ENCODE data around the gene PREX1.
"Not testable (repeated sequence)": the region's sequence is repeated elsewhere in the genome, so short reads cannot be mapped to it uniquely, and the experiment has no call there.

The PREX1 gene

DNA sequence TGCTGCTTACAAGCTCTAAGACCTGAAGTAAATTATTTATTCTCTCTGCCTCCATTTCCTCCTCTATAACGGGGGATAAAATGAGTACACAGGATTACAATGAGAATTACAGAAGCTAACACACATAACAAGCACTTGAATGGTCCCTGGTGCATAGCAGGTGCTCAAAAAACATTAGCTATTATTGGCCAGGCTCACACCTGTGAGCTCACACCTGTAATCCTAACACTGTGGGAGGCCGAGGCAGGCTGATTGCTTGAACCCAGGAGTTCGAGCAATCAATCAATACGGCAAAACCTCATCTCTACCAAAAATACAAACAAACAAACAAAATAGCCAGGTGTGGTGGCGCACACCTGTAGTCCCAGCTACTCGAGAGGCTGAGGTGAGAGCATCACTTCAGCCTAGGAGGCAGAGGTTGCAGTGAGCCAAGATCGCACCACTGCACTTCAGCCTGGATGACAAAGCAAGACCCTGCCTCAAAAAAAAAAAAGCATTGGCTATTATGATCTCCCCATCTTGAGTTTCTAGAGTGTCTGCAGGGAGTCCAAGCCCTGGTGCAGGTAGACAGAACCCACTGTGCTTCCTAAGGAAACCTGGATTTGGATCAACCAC, 68.1 kb downstream of the PREX1 start:
- no peak overlapping the region for H3K4me3 ChIP-seq (ENCODE audit: low read depth, low read length)
- no peaks in the 10 kb centered on the region for H3K27me3 ChIP-seq (replicated peaks)
- DNase-seq = no peak
- TF ChIP-seq, protein P1, sequence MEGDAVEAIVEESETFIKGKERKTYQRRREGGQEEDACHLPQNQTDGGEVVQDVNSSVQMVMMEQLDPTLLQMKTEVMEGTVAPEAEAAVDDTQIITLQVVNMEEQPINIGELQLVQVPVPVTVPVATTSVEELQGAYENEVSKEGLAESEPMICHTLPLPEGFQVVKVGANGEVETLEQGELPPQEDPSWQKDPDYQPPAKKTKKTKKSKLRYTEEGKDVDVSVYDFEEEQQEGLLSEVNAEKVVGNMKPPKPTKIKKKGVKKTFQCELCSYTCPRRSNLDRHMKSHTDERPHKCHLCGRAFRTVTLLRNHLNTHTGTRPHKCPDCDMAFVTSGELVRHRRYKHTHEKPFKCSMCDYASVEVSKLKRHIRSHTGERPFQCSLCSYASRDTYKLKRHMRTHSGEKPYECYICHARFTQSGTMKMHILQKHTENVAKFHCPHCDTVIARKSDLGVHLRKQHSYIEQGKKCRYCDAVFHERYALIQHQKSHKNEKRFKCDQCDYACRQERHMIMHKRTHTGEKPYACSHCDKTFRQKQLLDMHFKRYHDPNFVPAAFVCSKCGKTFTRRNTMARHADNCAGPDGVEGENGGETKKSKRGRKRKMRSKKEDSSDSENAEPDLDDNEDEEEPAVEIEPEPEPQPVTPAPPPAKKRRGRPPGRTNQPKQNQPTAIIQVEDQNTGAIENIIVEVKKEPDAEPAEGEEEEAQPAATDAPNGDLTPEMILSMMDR (IDR thresholded peaks at IDR 0.05; ENCODE audit: low read depth, low read length, missing control alignments) = no peak
- no peaks in the 10 kb centered on the region for H3K36me3 ChIP-seq (replicated peaks)
- no peak overlapping the region for H3K27ac ChIP-seq
- in situ Hi-C loops (cut with HindIII; ENCODE audit: low pct_ligation_motif_present, low sequenced_read_pairs) = no loop called here

DNA sequence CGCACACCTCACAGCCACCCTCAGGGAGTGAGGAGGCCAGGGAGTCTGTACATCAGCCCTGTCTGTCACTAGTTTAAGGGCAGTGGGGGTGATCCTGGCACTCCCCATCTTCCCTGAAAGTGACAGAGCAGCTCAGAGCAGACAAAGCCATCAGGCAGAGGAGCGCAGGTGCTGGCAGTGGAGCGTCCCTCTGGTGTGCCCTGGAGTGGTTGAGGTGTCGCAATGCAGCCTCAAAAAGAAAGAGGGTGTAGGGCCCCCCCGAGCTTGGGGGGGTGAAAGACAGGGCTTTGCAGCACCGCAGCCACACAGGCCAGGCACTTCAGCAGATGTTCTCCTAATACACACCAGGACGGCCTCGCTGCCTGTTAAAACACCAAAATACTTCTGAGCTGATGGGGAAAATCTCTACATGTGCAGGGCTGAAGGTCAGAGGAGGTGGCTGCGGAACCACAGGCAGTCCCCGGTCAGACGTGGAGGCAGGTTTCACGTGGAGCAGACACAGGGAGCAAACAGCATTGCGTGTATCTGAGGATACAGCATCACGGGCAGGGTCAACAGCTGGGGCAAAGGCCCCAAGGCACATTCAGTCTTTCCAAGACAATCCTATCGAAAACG, 69.5 kb downstream of the PREX1 start:
- in situ Hi-C loops (cut with HindIII; ENCODE audit: low pct_ligation_motif_present, low sequenced_read_pairs) = no loop called here
- Histone ChIP-seq H3K27ac (no peak overlapping the region), H3K36me3 (replicated peaks) (no peaks in the 10 kb centered on the region), H3K4me3 (ENCODE audit: low read depth, low read length) (no peak overlapping the region), H3K27me3 (replicated peaks) (no peaks in the 10 kb centered on the region)
- TF ChIP-seq, protein P1 (IDR thresholded peaks at IDR 0.05; ENCODE audit: low read depth, low read length, missing control alignments) = no peak
- no peak for DNase-seq

DNA sequence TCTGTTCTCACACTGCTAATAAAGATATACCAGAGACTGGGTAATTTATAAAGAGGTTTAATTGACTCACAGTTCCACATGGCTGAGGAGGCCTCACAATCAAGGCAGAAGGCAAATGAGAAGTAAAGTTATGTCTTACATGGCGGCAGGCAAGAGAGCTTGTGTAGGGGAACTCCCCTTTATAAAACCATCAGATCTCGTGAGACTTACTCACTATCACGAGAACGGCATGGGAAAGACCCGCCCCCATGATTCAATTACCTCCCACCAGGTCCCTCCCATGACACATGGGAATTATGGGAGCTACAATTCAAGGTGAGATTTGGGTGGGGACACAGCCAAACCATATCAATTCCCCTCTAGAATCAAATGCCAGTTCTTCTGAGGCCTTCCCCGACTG, 71.0 kb downstream of the PREX1 start:
- H3K27me3 ChIP-seq (replicated peaks); H3K4me3 ChIP-seq (ENCODE audit: low read depth, low read length); DNase-seq; H3K27ac ChIP-seq; in situ Hi-C loops (cut with HindIII; ENCODE audit: low pct_ligation_motif_present, low sequenced_read_pairs); H3K36me3 ChIP-seq (replicated peaks): not testable (repeated sequence)

DNA sequence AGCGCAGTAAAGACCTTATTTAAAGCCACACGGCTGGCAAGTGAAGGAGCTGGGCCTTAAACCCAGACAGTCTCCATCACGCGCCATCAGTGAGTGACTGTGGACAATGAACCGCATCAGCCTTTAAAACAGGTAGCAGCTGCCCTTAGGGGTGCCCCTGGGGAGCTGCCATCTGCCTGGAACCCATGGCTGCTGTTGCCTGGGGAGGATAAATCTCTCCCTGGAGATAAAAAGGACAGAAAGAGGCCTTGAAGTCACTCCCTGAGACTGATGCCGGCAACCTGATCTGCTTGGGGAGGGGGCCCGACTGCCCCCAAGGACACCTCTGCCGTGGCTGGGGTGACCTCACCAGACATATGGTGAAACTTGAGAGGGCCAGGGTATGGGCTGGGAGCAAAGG, 73.5 kb downstream of the PREX1 start:
- no peaks in the 10 kb centered on the region for H3K36me3 ChIP-seq (replicated peaks)
- DNase-seq = no peak
- no peak overlapping the region for H3K4me3 ChIP-seq (ENCODE audit: low read depth, low read length)
- TF ChIP-seq, protein P1 (IDR thresholded peaks at IDR 0.05; ENCODE audit: low read depth, low read length, missing control alignments) = no peak
- in situ Hi-C loops (cut with HindIII; ENCODE audit: low pct_ligation_motif_present, low sequenced_read_pairs) = no loop called here
- H3K27ac ChIP-seq = no peak overlapping the region
- H3K27me3 ChIP-seq (replicated peaks) = no peaks in the 10 kb centered on the region

DNA sequence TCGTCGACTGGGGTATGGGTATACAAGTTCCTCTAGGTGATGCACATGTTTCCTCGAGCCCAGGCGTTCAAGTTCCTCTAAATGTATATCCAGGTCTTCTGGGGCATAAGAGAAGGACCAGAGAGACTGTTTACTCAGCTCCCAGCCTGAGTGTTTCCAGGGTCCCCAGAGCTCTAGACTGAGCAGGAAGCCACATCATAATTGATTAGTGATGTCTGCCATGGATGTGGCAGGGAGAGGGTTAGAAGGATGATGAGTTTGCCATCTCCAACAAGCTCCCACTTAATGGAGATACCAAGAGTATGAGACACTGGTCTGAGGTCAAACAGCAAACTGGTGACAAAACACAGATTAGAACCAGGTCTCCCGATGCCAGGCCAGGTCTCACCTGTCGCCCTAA, 74.8 kb downstream of the PREX1 start:
- Histone ChIP-seq H3K27me3 (replicated peaks) (no peaks in the 10 kb centered on the region), H3K4me3 (ENCODE audit: low read depth, low read length) (no peak overlapping the region), H3K27ac (no peak overlapping the region), H3K36me3 (replicated peaks) (no peaks in the 10 kb centered on the region)
- TF ChIP-seq, protein P1 (IDR thresholded peaks at IDR 0.05; ENCODE audit: low read depth, low read length, missing control alignments) = no peak
- in situ Hi-C loops (cut with HindIII; ENCODE audit: low pct_ligation_motif_present, low sequenced_read_pairs) = no loop called here
- DNase-seq = no peak

DNA sequence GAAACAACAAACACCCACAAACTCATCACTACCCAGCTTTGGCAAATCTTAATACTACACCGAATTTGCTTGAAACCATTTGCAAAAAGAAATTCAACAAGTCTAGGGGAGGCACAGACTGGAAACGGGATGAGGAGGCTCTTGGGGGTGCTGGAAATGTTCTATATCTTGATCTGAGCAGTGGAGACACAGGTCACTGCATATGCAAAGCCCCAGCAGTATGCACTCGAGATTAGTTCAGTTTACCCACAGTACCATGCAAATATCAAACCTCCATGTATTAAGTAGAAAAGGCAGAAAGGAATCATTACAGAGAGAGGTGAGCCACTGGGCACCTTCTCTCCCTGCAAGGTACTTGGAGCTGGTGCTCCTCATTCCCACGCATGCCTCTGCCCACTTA, 75.9 kb downstream of the PREX1 start:
- TF ChIP-seq, protein P1 (IDR thresholded peaks at IDR 0.05; ENCODE audit: low read depth, low read length, missing control alignments) = no peak
- in situ Hi-C loops (cut with HindIII; ENCODE audit: low pct_ligation_motif_present, low sequenced_read_pairs) = no loop called here
- H3K27ac ChIP-seq = no peak overlapping the region
- no peak for DNase-seq
- no peaks in the 10 kb centered on the region for H3K27me3 ChIP-seq (replicated peaks)
- H3K4me3 ChIP-seq (ENCODE audit: low read depth, low read length) = no peak overlapping the region
- H3K36me3 ChIP-seq (replicated peaks) = no peaks in the 10 kb centered on the region
